HS-5 (cell line): Measurements from ENCODE around the gene RBM41.
"Not testable (repeated sequence)": the region's sequence is repeated elsewhere in the genome, so short reads cannot be mapped to it uniquely, and the experiment has no call there.

Experiments
- DNase-seq: peaks from one replicate; pipeline ENCODE4 v3.0.0-alpha.2; 2012; ENCODE audit warnings: low read depth

Gene RBM41

DNA sequence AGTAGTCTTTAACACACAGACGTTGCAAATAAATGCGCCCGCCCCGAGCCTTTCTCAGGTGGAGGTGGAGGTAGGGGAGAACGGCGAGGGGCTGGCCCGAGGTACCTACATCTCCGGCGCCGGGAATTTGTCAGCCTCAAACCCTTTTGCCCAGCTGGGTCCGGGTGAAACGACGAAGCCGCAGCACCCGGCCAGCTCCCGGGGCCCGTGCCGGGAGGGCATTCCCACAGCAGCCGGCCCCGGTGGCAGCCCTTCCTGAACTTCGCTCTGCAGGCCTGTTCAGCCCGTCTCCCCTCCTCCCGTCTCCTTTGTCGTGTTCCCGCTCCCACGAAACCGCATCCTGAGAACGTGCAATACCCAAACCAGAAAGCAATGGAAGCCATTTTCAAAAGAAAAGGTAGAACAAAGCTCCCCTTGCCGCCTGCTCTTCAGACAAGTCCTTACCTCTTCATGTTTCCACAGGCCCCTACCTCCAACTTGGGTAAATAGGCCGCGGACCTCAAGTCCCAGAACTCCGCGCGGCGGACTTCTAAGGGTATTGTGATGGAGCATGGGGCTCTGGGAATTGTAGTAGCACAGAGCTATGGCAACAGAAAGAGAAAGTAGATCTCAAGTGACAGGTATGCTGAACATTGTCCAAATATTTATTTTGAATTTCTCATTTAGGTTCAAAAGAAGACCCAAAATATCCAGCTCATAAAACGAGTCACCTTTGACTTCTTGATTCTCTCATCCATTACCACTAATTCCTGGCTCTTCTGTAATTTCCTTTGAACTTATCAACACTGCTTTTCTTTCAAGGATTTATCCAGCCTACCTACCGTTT lies at the start of gene RBM41:
TSS of gene RBM41 (minus strand) at position 501 of the 826 bp plus-strand sequence. CDS start at position 452, 49 bp downstream.
- DNase-seq = peak; percentile 35

DNA sequence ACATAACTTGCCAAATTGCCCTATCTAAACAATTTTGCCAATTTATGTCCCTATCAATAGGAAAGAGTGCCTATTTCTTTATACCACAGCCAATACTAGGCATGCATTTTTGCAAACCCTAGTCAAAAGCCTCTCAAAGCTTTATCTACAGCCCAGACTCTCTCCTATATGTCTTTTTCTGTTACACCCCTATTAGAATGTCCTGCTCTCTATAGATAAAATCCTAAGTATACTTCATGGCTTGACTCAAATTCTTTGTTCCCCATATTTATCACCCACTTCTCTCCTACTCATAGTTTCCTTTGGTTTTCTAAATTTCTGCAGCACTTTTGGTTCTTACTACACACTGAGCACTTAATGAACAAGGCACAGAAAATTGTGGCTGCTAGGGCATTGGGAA lies 49.6 kb upstream of the RBM41 start:
- DNase-seq = no peak

DNA sequence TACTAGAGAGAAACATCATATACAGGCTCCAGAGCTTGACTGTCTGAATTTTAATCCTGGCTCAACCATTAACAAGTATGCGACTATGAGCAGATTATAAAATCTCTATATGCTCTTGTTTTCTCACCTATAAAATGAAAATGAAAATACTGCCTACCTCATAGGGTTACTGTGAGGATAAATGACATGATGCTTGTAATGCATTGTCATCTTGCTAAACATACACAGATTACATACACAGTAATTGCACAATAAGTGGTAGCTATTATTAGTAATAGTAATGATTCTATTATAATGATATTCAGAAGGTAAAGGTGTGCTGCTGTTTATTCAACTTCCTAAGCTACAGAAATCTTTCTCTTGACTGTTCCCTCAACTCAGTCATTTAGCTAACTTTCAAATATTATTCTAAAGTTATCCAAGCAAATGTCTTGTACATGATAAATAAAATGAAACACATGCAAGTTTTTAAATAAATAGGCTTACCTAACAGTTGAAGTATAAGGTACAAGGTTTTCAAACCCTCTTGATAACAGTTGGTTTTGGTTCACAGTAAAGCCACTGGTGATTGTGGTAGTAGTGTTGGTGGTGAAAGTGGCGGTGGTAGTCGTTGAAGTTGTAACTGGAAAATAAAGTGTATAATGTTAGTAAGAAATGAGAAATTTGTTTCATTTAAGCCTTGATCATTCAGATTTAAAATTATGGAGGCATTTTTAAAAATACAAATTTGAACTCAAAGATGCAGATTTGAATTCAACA lies 48.7 kb upstream of the RBM41 start:
- no peak for DNase-seq

DNA sequence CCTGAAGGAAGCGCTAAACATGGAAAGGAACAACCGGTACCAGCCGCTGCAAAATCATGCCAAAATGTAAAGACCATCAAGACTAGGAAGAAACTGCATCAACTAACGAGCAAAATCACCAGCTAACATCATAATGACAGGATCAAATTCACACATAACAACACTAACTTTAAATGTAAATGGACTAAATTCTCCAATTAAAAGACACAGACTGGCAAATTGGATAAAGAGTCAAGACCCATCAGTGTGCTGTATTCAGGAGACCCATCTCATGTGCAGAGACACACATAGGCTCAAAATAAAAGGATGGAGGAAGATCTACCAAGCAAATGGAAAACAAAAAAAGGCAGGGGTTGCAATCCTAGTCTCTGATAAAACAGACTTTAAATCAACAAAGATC lies 39.0 kb upstream of the RBM41 start:
- DNase-seq = not testable (repeated sequence)

DNA sequence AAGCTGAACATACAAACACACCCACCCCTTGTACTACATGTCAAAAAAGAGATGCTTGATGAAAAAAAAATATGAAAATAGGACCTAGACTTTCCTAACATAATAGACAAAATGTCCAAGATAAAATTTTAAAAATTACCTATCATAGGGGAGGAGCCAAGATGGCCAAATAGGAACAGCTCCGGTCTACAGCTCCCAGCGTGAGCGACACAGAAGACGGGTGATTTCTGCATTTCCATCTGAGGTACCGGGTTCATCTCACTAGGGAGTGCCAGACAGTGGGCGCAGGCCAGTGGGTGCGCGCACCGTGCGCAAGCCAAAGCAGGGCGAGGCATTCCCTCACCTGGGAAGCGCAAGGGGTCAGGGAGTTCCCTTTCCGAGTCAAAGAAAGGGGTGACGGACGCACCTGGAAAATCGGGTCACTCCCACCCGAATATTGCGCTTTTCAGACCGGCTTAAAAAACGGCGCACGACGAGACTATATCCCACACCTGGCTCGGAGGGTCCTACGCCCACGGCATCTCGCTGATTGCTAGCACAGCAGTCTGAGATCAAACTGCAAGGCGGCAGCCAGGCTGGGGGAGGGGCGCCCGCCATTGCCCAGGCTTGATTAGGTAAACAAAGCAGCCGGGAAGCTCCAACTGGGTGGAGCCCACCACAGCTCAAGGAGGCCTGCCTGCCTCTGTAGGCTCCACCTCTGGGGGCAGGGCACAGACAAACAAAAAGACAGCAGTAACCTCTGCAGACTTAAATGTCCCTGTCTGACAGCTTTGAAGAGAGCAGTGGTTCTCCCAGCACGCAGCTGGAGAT lies 37.2 kb upstream of the RBM41 start:
- not testable (repeated sequence) for DNase-seq

DNA sequence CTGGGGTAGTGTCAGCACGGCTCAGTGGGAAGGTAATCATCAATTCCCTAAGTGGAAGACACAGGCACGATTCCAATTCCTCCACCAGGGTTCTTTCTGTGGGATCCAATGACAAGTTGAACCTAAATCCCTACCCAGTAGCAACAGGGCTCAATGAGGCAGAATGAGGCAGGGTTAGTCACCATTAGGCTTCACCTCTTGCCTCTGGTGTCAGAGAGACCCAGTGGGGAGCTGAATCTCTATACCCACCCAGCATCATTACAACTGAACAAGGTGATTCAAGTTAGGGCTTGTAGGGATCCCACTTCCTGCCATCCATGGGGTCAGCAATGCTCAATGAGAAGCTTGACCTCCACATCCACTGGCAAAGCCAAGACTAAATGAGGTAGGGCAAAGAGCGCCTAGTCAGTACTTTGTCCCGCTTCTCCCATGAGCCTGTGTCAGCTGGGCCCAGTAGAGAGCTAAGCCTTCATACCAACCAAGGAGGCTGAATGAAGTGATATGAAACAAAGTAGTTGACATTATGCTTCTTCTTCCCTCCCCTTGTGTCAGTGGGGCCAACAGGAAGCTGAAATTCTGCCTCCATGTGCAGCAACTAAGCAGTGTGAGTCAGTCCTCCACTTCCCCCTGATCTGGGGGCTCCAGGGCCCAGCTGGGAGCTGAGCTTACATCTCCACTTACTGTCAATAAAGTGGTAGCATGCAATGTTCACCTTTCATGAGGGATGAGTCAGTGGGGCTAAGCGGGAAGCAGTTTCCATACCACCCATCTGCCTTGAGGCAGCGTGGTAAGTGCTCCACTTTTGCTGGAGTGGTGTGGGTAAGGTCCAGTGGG lies 36.4 kb upstream of the RBM41 start:
- DNase-seq = no peak

DNA sequence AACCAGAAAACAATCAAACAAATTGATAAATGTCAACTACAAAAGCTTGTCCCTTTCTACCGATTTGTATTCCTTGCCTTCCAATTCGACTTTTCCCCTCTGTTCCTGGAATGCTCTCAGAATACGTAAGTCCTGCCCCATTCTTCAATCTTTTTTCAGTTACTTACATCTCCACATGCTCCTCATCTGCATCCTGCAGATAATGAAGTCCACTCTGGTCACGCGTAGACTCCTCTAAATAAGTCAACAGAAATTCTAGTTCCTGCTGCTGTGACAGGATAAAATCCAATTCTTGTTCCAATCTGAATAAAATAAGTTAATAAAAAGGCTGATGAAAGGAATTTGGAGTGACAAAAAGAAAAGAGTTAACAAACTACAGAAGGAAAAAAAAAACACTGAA lies 34.4 kb upstream of the RBM41 start:
- DNase-seq = no peak

DNA sequence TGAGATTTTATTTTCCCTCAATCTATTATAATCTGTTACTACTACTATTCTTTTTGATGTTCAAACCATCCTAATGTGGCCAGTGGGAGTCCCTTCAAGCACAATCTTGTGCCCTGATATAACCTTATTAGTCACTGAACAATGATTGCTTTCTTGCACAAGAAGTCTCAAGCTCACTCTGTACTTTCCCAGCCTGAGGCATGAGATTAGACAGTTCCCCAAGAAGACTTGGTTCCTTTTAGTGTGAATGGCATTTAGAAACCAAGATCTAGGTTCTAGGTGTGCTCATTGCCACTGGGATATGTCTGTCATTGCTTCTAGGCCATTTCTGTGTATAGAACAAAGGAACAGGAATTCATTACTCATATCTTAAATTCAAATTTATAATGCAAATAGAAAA lies 28.0 kb upstream of the RBM41 start:
- no peak for DNase-seq

DNA sequence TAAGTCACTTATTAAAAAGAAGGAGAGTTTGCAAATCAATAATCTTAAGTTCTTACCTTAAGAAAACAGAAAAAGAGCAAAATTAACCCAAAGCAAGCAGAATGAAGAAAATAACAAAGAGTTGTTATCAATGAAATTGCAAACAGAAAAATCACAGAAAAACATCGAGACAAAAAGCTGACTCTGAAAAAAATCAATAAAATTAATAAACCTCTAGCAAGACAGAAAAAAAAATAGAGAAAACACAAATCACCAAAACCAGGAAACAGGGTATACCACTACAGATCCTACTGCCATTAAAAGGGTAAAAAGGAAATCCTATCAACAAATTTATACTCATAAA lies 17.3 kb upstream of the RBM41 start:
- DNase-seq = no peak

DNA sequence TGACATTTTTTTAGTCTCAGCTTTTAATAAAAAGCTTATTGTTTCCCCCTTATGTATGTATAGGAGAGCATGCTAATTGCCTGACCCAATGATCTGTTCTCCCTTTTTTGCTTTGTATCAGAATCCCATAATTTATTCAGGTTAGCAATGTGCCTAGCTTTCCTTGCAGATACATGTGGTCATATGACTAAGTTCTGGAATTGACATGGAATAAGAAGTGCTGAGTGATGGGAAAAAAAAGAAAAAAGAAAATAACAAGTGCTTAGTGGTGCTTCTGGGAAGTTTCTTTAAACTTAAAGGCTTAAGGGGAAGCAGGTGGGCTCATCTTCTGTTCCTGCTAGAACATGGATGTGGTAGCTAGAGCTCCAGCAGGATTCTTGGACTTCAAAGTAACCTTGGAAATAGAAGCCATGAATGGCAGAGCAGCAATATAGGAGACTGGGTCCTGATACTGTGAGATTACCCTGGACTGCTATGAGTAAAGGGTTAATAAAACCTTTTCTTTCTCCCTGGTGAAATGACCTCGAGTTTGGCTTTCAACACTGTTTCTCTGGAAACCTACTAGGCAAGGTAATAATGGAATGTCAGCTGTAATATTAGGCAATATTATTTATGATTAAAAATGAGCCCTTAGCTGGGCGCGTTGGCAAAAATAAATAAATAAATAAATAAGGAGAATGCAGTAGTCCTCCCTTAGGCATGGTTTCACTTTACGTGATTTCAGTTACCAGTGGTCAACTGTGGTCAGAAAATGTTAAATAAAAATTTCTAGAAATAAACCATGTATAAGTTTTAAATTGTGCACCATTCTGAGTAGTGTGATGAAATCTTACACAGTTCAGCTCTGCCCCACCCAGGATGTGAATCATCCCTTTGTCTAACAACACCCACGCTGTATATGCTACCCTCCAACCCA lies 16.7 kb upstream of the RBM41 start:
- DNase-seq = peak; percentile 25

DNA sequence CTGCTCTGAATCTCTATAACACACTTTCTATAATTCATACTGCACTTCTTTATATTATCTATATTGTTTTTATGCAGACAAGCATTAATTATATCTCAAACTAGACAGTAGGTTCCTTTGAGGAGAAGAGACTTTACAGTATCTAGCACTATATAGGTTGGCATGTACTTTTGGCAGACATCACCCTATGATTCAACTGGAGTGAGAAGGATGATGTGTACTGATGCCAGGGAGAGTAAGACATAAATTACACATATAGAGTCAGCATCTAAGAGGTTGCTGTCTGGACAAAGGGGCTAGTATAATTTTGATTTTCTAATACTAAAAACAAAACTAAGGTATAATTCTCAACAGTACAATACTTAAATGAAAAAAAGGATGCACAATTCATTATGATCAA lies 5.1 kb upstream of the RBM41 start:
- no peak for DNase-seq

DNA sequence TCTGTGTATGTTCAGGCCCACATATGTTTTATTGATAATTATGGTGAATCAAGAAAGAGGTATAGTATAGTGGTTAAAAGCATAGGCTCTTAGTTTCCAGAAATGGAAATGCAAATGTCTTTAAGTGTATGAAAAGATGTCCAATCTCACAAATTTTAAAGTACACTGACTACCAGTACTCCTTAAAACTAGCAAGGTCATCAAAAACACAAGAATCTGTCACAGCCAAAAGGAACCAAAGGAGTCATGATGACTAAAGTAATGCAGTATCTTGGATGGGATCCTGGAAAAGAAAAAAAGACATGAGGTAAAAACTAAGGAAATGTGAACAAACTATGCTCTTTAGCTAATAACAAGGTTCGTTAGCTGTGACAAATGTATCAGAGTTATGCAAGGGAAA lies 661 bp upstream of the RBM41 start:
- no peak for DNase-seq

DNA sequence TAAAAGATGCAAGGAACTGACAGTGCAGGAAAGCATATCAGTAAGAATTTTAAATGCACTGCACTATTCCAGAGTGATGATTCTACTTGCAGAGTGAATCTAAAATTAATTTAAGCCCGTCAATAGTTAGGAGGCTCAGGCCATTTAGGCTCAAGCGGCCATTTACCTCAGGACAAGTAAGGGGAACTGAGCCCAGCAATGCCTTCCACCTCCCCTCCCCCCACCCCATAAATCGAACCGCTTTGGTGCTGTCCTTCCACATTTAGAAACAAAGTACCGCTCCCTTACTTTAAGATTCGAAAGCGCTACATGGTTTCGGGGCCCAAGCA lies 665 bp downstream of the RBM41 start:
- no peak for DNase-seq

DNA sequence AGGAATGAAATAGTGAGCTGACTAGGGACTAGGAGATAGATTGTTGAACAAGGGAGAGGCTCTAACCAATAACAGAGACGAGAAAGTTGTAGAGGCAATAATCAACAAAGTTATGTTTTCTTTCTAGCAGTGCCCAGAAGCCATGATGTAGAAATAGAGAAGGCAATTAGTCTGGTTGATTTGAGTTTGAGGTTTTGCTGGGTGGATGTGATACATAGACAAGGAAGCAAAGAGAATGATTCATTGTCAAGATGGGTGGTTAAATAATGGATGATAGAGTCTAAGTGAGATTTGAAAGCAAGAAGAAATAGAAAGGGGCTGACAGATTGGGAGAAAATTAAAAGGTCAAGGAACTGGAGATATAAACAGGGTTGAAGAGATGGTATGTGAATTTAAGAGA lies 11.2 kb downstream of the RBM41 start:
- no peak for DNase-seq

DNA sequence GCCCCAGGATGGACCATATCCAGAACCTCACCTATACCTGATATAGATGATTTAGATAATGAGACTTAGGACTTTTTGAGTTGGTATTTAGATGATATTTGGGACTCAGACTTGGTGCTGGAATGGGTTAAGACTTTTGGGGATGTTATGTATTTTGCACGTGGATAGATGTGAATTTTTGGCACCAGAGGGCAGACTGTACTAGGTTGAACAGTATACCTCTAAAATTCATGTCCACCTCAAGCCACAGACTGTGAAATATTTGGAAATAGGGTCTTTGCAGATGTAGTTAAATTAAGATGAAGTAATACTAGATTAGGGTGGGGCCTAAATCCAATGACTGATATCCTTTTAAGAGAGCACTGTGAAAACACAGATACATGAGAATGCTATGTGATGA lies 15.6 kb downstream of the RBM41 start:
- no peak for DNase-seq

DNA sequence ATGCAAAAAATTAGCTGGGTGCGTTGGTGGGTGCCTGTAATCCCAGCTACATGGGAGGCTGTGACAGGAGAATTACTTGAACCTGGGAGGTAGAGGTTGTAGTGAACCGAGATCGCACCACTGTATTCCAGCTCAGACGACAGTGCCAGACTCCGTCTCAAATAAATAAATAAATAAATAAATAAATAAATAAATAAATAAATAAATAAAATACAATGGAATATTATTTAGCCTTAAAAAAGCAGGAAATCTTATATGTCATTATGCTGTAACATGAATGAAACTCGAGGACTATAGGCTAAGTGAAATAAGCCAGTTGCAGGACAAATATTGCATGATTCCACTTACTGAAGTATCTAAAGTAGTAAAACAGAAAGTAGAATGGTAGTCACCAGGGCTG lies 42.5 kb downstream of the RBM41 start:
- DNase-seq = no peak

DNA sequence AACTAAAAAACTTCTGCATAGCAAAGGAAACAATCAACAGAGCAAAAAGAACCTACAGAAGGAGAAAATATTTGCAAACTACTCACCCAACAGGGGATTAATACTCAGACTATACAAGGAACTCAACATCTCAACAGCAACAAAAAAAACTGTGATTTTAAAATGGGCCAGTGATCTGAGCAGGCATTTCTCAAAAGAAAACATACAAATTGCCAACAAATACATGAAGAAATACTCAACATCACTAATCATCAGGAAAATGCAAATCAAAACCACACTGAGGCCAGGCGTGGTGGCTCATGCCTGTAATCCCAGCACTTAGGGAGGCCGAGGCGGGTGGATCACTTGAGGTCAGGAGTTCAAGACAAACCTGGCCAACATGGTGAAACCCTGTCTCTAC lies 60.9 kb downstream of the RBM41 start:
- not testable (repeated sequence) for DNase-seq

DNA sequence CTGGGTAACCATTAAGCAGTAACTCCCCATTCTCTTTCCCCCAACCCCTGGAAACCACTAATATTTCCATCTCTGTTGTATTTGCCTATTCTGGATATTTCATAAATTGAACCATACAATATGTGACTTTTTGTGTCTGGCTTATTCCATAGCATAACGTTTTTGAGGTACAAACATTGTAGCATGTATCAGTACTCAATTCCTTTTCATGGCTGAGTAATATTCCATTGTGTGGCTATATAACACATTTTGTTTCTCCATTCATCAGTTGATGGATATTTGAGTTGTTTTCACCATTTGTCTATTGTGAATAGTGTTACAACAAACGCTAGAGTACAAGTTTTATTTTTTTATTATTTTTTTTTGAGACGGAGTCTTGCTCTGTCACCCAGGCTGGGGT lies 63.6 kb downstream of the RBM41 start:
- DNase-seq = no peak

DNA sequence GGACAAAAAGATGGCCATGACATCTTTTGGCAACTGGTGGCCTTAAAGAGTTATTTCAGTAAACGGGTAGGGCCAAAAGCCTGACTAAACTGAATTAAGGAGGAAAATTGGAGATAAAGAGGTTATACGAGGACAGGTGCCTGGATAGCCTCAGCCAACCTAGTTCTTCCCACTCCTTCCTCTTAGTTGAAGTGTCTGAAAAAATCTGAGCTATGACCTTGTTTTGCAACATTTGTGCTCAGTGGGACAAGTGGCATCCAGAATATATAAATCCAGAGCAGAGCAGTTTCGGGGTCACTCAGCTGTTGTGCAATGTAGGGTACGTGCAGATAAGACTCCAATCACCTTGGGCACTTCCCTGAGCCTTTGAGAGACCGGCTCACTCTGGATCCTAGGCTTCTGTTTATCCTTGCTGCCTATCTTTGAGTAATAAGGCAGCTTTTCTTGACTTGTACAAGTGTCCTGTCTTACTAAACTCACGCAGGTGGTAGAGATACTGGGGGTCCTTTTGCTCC lies 68.4 kb downstream of the RBM41 start:
- no peak for DNase-seq

DNA sequence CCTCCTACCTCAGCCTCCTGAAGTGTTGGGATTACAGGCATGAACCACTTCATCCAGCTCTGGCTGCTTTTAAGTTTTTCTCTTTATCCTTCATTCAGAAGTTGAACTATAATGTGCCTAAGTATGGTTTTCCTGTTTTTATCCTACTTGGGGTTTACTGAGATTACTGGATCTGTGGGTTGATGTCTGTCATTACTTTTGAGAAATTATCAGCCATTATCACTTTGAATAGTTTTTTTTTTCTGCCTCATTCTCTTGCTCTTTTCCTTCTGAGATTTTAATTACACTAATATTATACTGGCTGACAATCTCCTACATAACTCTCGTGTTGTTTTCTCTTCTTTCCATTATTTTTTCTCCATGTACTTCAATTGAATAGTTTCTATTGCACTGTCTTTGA lies 71.0 kb downstream of the RBM41 start:
- DNase-seq = no peak

DNA sequence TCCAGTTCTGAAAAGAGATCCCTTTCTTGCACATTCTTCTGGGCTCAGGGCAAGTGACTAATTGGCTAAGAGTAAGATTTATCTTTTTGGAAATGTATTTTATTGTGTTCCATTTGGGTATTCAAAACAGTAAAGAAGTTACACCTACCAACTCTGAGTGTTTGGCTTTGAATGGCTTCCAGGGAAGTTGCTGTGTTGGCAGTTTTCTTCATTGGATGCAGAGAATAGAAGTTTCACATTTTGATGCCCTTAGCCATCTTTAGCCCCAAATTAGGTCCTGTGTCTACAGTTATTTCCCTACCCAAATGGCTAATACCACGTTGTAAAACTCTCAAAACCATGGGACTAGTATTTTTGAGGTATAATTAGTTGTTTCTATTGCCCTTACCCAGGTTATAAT lies 88.9 kb downstream of the RBM41 start:
- DNase-seq = no peak
